HT-29 (cell line): ENCODE measurements around the gene CUBN. TPM values are rescaled to one million over a fixed set of nuclear protein-coding genes. Genes with fewer than 3 reads are reported as not detected.

Experiments
- DNase-seq: peaks from one replicate; pipeline ENCODE4 v3.0.0-alpha.2; 2015; ENCODE audit warnings: low spot score
- small RNA-seq: library from RNA; depleted of rRNA; stranded (forward); fragments of <200 nt; gene quantifications from one replicate; pipeline ENCODE3, GENCODE V24; 2014
- total RNA-seq: library from RNA; depleted of rRNA; stranded (reverse); fragments of >200 nt; shearing (Covaris generic); gene quantifications from 2 replicates; pipeline ENCODE4 v1.2.3, GENCODE V29; 2014; rRNA removed

The CUBN gene
- total RNA-seq, 1 experiment from 2014 or later = not detected

- DNase-seq = no peak
These were observed 339.8 kb downstream of the CUBN start for GRCh38 chr10:16789765-16790164.

- DNase-seq = no peak
These were observed 340.4 kb downstream of the CUBN start for GRCh38 chr10:16789261-16789660.

GRCh38 chr10:16788778-16789177 is 340.8 kb downstream of the CUBN start:
- no peak for DNase-seq

- no peak for DNase-seq
These were observed 341.5 kb downstream of the CUBN start for GRCh38 chr10:16788125-16788524.

- no peak for DNase-seq
These were observed 342.2 kb downstream of the CUBN start for GRCh38 chr10:16787361-16787791.

- no peak for DNase-seq
These were observed 349.2 kb downstream of the CUBN start for GRCh38 chr10:16780338-16780880.

GRCh38 chr10:16779384-16779915 is 350.2 kb downstream of the CUBN start:
- DNase-seq = no peak

- DNase-seq = peak; percentile 54
These were observed 351.9 kb downstream of the CUBN start for GRCh38 chr10:16777473-16778370.

GRCh38 chr10:16776896-16777295 is 352.7 kb downstream of the CUBN start:
- DNase-seq = no peak

Small RNAs within 50 kb of the gene (small RNA-seq; reads per million reads assigned to genes)
- gene AC067747.1 = not detected

Other genes with a start within 250 kb of the CUBN start
- gene TRDMT1, start 71.9 kb upstream of the CUBN start, total RNA-seq = 1.3 and 3.2 TPM in 2 replicates
- 0.08 TPM in 1 of 2 replicates, not detected in the other for gene VIM, start 98.4 kb upstream of the CUBN start, total RNA-seq